ENCODE measurements around the gene ADAMTS14.

The ADAMTS14 gene

DNA sequence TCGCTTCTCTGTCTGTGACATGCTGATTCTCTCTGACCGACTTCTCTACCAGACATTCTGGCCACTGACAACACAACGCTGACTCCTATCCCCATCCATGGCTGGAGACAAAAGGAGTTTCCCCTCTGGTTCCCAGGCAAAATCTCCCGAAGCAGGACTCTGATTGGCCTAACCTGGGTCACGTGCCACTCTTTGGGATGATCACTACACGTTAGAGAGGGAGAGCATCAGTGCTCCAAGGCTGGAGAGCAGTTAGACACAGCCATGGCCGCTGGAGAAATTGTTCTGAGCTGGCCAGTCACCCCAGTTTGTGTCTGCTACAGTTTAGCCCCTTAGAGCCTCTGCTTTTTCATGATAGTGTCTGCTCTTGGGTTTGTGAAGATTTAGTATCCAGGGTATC, 38.9 kb downstream of the ADAMTS14 start:
- Histone ChIP-seq H3K27me3 (ENCODE audit: control insufficient read depth, insufficient read depth, low read length) (no peaks in the 10 kb centered on the region), H3K4me1 (no peaks in the 10 kb centered on the region), H3K9ac (no peak overlapping the region), H3K4me3 (ENCODE audit: low read depth, low read length) (no peak overlapping the region), H3K79me2 (no peaks in the 10 kb centered on the region), H3K4me2 (ENCODE audit: low read length) (no peak overlapping the region), H2AFZ (no peak overlapping the region), H3K9me3 (ENCODE audit: control insufficient read depth, low read length) (no peaks in the 10 kb centered on the region), H3K36me3 (ENCODE audit: control insufficient read depth, insufficient read depth, low read length) (no peaks in the 10 kb centered on the region), H3K27ac (no peak overlapping the region)
- TF ChIP-seq, protein P1, sequence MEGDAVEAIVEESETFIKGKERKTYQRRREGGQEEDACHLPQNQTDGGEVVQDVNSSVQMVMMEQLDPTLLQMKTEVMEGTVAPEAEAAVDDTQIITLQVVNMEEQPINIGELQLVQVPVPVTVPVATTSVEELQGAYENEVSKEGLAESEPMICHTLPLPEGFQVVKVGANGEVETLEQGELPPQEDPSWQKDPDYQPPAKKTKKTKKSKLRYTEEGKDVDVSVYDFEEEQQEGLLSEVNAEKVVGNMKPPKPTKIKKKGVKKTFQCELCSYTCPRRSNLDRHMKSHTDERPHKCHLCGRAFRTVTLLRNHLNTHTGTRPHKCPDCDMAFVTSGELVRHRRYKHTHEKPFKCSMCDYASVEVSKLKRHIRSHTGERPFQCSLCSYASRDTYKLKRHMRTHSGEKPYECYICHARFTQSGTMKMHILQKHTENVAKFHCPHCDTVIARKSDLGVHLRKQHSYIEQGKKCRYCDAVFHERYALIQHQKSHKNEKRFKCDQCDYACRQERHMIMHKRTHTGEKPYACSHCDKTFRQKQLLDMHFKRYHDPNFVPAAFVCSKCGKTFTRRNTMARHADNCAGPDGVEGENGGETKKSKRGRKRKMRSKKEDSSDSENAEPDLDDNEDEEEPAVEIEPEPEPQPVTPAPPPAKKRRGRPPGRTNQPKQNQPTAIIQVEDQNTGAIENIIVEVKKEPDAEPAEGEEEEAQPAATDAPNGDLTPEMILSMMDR (IDR thresholded peaks at IDR 0.05): no peak

DNA sequence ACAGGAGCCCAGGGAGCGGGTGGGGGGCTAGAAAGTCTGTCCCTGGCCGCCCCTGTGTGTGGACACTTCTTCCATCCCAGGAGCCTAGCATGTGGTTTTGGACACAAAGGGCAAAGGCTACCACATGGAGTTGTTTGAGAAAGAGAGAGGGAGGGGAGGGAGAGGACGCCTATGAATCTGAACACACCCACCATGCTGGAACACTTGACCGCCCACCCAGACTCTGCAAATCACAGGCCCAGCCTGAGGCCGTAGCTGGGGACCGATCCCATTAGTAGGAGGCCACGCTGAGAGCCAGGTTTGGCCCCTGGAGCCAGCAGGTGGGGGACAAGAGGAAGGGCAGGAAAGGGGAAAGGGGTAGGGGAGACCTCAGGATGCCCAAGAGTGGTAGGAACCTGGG, 39.6 kb downstream of the ADAMTS14 start:
- TF ChIP-seq, protein P1 (IDR thresholded peaks at IDR 0.05): no peak
- H3K4me1 ChIP-seq: no peaks in the 10 kb centered on the region
- no peak overlapping the region for H3K4me3 ChIP-seq (ENCODE audit: low read depth, low read length)
- H3K4me2 ChIP-seq (ENCODE audit: low read length): no peak overlapping the region
- H2AFZ ChIP-seq: no peak overlapping the region
- no peaks in the 10 kb centered on the region for H3K27me3 ChIP-seq (ENCODE audit: control insufficient read depth, insufficient read depth, low read length)
- H3K9ac ChIP-seq: no peak overlapping the region
- no peaks in the 10 kb centered on the region for H3K36me3 ChIP-seq (ENCODE audit: control insufficient read depth, insufficient read depth, low read length)
- no peaks in the 10 kb centered on the region for H3K9me3 ChIP-seq (ENCODE audit: control insufficient read depth, low read length)
- H3K27ac ChIP-seq: no peak overlapping the region
- H3K79me2 ChIP-seq: no peaks in the 10 kb centered on the region

DNA sequence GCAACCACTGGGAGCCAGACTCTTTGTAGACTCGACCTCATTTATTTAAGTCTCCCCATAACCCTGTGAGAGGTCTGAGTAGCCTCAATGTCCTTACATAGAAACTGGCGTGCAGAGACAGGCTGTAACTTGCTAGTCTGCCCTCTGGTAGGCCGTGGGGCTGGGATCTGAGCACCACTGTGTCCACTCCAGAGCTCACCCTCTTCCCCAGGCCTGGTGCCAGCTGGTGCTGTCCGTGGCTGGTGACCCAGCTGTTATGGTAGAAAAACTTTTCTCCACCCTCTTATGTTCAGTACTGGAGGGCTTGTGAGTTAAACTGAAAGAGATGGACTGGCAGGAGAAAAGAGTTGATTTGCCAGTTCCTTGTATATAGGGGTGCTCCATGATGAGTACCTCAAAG, 41.9 kb downstream of the ADAMTS14 start:
- Histone ChIP-seq H3K4me3 (ENCODE audit: low read depth, low read length) (no peak overlapping the region), H3K4me1 (no peaks in the 10 kb centered on the region), H3K4me2 (ENCODE audit: low read length) (no peak overlapping the region), H3K9me3 (ENCODE audit: control insufficient read depth, low read length) (no peaks in the 10 kb centered on the region), H3K36me3 (ENCODE audit: control insufficient read depth, insufficient read depth, low read length) (no peaks in the 10 kb centered on the region), H3K9ac (no peak overlapping the region), H3K27me3 (ENCODE audit: control insufficient read depth, insufficient read depth, low read length) (no peaks in the 10 kb centered on the region), H3K79me2 (no peaks in the 10 kb centered on the region), H3K27ac (no peak overlapping the region), H2AFZ (no peak overlapping the region)
- TF ChIP-seq, protein P1 (IDR thresholded peaks at IDR 0.05): no peak

DNA sequence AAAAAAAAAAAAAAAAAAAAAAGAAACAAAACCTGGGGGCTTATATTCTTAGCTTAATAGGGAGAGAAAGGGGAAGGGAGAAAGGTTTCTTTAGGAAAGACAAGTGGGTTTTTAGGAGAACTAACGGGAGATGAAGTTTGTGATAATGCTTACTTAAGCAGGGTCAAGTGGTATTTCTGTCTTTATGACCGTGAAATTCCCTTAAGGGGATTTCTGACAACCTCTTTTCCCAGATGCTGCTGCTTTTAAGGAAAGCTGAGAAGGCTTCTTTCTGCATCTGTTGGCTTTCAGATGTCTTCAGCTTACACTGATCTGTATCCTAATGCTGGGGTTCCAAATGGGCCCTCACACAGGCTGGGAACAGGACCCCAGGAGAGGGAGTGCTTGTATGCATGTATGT, 42.6 kb downstream of the ADAMTS14 start:
- no peaks in the 10 kb centered on the region for H3K9me3 ChIP-seq (ENCODE audit: control insufficient read depth, low read length)
- H3K4me3 ChIP-seq (ENCODE audit: low read depth, low read length): no peak overlapping the region
- no peak overlapping the region for H3K4me2 ChIP-seq (ENCODE audit: low read length)
- H3K36me3 ChIP-seq (ENCODE audit: control insufficient read depth, insufficient read depth, low read length): no peaks in the 10 kb centered on the region
- no peaks in the 10 kb centered on the region for H3K4me1 ChIP-seq
- TF ChIP-seq, protein P1 (IDR thresholded peaks at IDR 0.05): no peak
- no peak overlapping the region for H3K9ac ChIP-seq
- no peaks in the 10 kb centered on the region for H3K79me2 ChIP-seq
- no peak overlapping the region for H3K27ac ChIP-seq
- H3K27me3 ChIP-seq (ENCODE audit: control insufficient read depth, insufficient read depth, low read length): no peaks in the 10 kb centered on the region
- H2AFZ ChIP-seq: no peak overlapping the region

Measured in parathyroid adenoma (tissue), 2 donors.